ENCODE data around the gene OR52B6. TPM values are rescaled to one million over a fixed set of nuclear protein-coding genes. Genes with fewer than 3 reads are reported as not detected.

The OR52B6 gene
- total and polyA plus RNA-seq, 8 donors, result not detected

DNA sequence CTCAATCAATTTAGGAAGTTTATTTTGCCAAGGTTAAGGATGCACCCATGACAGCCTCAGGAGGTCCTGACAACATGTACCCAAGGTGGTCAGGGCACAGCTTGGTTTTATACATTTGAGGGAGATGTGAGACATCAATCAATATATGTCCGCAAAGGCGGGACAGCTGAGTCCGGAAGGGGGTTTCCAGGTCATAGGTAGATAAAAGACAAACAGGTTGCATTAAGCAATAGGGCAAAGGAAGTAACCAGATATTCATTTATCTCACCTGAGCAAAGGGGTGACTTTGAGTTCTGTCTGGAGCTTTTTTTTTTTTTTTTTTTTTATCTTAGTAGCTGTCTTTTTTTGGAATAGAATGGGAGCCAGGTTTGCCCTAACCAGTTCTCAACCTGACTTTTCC is 42.1 kb downstream of the OR52B6 start:
- no peaks in the 10 kb centered on the region for H3K27me3 ChIP-seq
- H3K4me1 ChIP-seq, result peaks cover 14 to 40% (median 30%) of the 10 kb centered on the region in 4 donors
- no peak overlapping the region for H3K4me3 ChIP-seq
- WGBS, 5 donors, result 89 to 95% (median 93%) methylated on average over 3 of the region's 3 CpGs
- no peak for DNase-seq
- H3K36me3 ChIP-seq, result no peaks in the 10 kb centered on the region
- H3K9me3 ChIP-seq, result no peaks in the 10 kb centered on the region
- intact Hi-C loops (cut with DNase I; ENCODE audit: low total_unique reads), result no loop called here
- no peak for TF ChIP-seq POLR2AphosphoS5 (IDR thresholded peaks at IDR 0.05)
- TF ChIP-seq POLR2A (IDR thresholded peaks at IDR 0.05), result no peak
- TF ChIP-seq, protein P1, sequence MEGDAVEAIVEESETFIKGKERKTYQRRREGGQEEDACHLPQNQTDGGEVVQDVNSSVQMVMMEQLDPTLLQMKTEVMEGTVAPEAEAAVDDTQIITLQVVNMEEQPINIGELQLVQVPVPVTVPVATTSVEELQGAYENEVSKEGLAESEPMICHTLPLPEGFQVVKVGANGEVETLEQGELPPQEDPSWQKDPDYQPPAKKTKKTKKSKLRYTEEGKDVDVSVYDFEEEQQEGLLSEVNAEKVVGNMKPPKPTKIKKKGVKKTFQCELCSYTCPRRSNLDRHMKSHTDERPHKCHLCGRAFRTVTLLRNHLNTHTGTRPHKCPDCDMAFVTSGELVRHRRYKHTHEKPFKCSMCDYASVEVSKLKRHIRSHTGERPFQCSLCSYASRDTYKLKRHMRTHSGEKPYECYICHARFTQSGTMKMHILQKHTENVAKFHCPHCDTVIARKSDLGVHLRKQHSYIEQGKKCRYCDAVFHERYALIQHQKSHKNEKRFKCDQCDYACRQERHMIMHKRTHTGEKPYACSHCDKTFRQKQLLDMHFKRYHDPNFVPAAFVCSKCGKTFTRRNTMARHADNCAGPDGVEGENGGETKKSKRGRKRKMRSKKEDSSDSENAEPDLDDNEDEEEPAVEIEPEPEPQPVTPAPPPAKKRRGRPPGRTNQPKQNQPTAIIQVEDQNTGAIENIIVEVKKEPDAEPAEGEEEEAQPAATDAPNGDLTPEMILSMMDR (IDR thresholded peaks at IDR 0.05), result no peak
- no peak for TF ChIP-seq EP300 (IDR thresholded peaks at IDR 0.05)
- H3K27ac ChIP-seq, result no peak overlapping the region

DNA sequence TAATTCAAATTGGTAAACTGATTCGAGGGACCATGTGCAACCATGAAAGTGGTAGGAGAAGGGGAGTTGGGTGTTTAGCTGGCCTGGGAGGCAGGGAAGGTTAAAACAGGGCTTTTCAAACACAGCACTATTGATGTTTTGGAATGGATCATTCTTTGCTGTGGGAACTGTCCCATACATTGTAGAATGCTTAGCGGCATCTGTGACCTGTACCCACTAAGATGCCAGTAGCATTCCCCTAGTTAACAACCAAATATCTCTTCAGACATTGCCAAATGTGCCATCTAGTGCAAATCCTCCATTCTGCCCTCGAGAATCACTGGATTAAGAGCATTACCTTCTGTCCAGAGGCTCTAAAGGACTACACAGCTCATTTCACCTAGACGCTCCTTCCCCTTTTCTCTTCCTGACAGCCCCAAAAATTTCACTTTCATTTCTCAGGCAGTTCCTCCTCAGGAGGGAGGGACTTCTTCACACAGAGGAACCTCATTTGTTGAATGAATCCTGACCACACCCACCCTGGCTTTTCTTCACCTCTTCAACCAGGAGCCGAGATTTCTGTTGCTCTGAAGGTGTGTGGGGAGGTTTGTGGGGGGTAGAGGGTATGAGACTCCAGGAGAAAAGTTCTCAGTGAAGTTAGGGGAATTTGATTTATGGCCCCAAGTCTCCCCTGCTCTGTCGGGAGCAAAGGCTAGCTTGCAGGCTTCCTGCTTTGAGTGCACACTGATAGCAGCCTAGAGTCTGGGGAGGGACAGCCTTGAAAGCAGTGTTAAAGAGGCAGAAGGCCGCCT is 44.0 kb downstream of the OR52B6 start, which contains the start of gene TRIM34:
Gene TRIM34, plus strand, starts transcription at position 513 of the 791 bp plus-strand sequence. CDS start 7,331 bp downstream, outside the sequence.
- DNase-seq, result peak; percentile 56 to 90
- 11 to 15% (median 13%) methylated on average over 7 of the region's 7 CpGs for WGBS, 5 donors
- TF ChIP-seq POLR2AphosphoS5 (IDR thresholded peaks at IDR 0.05) (peak; percentile 37 to 66 (median 62)), EP300 (IDR thresholded peaks at IDR 0.05) (no peak), POLR2A (IDR thresholded peaks at IDR 0.05) (no peak)
- TF ChIP-seq, protein P1 (IDR thresholded peaks at IDR 0.05), result no peak
- Histone ChIP-seq H3K27me3 (no peaks in the 10 kb centered on the region), H3K9me3 (no peaks in the 10 kb centered on the region), H3K36me3 (no peaks in the 10 kb centered on the region), H3K27ac (peak within 1 kb of the TSS; percentile 63 to 85 (median 80)), H3K4me1 (peaks cover 14 to 40% (median 30%) of the 10 kb centered on the region in 4 donors), H3K4me3 (peak within 1 kb of the TSS; percentile 50 to 54 (median 53))
- intact Hi-C loops (cut with DNase I; ENCODE audit: low total_unique reads), result no loop called here

DNA sequence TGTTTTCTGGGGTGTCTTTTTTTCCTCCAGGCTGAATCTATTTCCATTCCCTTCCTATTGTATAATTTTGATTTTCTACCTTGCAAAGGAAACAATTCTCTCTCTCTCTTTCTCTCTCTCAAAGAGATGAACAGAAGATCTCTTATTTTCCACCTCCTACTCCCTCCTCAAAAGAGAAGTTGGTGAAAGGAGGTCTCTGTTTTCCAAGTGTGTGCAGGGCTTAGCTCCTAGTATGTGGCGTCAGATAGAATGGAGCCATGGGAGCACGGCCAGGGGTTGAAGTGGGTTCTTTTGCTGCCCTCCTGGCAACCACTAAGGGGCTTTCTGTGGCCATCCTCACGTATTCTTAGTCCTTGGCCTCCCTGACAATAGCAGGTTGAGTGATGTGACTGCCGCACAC is 44.6 kb downstream of the OR52B6 start:
- no peaks in the 10 kb centered on the region for H3K36me3 ChIP-seq
- peak overlapping the region; percentile 50 to 54 (median 53) for H3K4me3 ChIP-seq
- TF ChIP-seq, protein P1 (IDR thresholded peaks at IDR 0.05), result no peak
- TF ChIP-seq EP300 (IDR thresholded peaks at IDR 0.05) (no peak), POLR2AphosphoS5 (IDR thresholded peaks at IDR 0.05) (no peak), POLR2A (IDR thresholded peaks at IDR 0.05) (no peak)
- no peaks in the 10 kb centered on the region for H3K9me3 ChIP-seq
- H3K27me3 ChIP-seq, result no peaks in the 10 kb centered on the region
- WGBS, 5 donors, result 3 to 17% (median 10%) methylated on average over 4 of the region's 4 CpGs
- peak overlapping the region; percentile 63 to 85 (median 80) for H3K27ac ChIP-seq
- peaks cover 14 to 40% (median 30%) of the 10 kb centered on the region in 4 donors for H3K4me1 ChIP-seq
- intact Hi-C loops (cut with DNase I; ENCODE audit: low total_unique reads), result no loop called here
- peak in 1 of 2 donors; percentile 14 for DNase-seq

DNA sequence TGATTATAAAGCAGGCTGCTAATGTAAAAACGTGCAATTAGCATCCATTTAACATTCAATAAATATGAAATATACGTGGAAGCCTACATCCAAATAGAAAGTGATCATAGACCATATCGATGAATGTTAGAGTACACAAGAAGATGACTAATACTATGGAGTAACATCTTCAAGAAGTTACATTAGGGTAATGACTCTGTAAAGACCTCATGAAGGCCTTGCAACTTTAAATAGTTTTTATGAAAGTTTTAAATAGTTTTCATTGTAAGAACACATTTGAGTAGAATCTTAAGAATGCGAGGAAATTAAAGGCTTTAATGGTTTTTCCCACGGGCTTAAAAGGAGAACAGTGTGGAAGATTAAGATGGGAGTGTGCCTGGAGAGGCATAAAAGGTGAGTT is 45.5 kb downstream of the OR52B6 start:
- Histone ChIP-seq H3K9me3 (no peaks in the 10 kb centered on the region), H3K4me1 (peaks cover 9 to 32% (median 22%) of the 10 kb centered on the region in 4 donors), H3K27me3 (no peaks in the 10 kb centered on the region), H3K36me3 (no peaks in the 10 kb centered on the region), H3K27ac (no peak overlapping the region), H3K4me3 (no peak overlapping the region)
- intact Hi-C loops (cut with DNase I; ENCODE audit: low total_unique reads), result no loop called here
- TF ChIP-seq POLR2AphosphoS5 (IDR thresholded peaks at IDR 0.05), result no peak
- TF ChIP-seq, protein P1 (IDR thresholded peaks at IDR 0.05), result no peak
- no peak for TF ChIP-seq EP300 (IDR thresholded peaks at IDR 0.05)
- WGBS, 5 donors, result 77 to 84% (median 80%) methylated on average over 5 of the region's 5 CpGs
- no peak for DNase-seq

Measured in stomach (tissue), 9 donors.